NCI-H2081 treated with DMSO at 0.1 percent for 48 hours (cell line): ENCODE measurements around the gene PRKCA.

Source experiments
- DNase-seq: peaks from one replicate; lab custom pipeline; 2025; lab: John Stamatoyannopoulos, UW

PRKCA gene

DNA sequence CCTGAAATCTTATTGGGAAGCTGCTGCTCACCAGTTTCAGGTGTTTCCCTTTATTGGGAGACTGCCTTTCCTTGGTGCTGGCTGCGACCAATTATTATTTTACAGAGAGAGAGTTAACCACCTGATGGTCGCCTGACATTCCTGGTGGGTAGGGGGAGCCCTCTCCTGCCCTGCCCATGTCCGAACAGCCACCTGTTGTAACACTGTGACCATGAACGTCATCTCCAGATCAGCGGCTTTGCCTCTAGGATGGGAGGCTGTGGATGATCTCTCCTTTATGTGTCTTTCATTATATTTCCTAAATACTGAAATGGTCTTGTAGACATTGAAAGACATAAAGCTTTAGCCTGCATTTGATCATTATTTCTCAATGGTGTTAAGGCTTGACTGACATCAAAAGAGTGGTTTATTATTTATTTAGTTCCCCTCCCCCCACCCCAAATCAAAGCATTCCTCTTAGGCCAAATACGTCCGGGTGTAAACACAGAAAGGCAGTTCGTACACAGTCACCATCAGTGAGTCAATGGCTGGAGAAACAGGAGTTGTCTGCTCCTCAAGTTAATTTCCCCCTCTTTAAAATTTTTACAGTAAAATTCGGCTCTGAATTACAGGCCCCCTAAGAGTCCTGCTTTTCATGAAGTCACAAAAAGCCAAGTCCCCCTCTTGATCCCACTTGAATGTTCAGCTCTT, 474.7 kb downstream of the PRKCA start:
- DNase-seq, result no peak

DNA sequence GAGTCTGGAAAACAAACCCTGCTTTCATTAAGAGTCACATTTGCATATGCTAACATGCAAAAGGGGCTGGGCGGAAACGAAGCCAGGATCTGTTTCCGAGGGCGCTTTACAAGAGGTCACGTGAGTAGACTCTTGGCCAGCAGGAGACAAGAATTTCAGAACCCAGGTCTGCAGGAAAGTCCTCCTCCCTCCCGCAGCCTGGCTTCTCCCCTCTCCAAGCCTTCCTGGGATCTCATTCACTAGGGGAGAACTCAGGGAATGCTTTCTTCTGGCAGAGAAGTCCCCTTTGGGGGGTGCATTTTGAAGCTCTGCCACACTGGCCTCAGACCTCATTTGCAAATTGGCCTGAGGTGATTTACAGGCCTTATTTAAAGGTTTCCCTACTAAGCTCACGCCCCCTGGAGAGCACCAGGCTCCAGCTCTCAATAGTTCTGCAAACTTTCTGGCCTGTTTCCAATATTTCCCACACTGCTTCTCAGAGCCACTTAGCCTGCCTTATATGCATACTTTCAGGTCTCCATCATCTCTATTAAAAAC, 475.3 kb downstream of the PRKCA start:
- DNase-seq, result no peak

DNA sequence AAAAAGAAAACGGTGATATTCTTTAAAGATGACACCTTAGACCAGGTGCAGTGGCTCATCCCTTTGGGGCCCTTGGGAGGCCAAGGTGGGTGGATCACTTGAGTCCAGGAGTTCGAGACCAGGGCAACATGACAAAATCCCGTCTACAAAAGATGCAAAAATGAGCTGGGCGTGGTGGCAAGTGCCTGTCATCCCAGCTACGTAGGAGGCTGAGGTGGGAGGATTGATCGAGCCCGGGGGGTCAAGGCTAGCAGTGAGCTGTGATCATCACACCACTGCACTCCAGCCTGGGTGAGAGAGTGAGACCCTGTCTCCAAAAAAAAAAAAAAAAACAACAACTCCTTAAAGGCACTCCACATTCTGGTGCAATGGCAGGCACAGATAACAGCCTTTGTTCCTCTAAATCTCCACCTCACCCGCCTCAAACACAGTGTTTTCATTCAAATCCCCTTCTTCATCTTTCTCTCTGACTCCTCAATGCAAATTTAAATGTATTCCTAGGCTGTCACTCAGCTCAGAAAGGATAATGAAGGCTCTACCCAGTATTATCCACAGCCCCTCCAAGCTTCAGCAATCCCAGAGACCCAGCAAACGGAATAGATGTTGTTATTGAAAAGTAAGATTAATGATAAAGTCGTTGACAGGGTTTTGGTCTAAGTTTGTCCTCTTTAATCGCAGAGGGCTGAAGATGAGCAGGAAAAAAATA, 476.3 kb downstream of the PRKCA start:
- no peak for DNase-seq

DNA sequence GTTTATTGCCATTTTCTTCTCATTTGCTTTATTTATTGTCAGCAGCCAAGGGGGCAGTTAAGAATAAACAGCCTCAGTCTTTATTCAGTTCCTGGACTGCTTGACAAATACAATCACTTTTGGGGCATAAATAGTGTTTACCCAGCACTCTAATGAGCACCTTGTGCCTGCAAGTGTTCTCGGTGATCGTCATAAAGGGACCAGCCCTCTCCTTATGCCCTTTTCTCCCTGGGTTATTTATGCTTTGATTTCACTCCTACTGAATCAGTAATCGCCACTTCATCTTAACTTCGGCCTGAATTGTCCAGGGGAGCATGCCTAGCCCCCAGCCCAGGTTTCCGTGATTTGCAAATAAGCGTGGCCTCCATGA, 476.8 kb downstream of the PRKCA start:
- no peak for DNase-seq

DNA sequence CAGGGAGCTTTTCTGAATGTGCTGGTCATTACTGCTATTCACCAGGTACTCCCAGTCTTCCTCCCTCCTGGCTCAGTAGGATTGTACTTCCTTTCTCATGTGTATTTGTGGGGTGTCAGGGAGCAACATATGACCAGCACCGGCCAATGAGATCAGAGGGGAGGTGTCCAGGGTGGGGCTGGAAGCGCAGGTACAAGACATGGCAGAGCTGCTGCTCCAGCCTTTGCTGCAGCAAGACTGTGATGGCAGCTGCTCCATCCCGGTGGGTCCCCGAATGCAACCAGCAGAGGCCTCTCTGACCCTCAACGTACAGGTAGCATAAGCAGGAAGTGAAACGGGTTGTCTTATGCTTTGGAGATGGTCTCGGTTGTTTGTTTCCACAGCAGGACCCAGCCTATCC, 478.7 kb downstream of the PRKCA start:
- no peak for DNase-seq

DNA sequence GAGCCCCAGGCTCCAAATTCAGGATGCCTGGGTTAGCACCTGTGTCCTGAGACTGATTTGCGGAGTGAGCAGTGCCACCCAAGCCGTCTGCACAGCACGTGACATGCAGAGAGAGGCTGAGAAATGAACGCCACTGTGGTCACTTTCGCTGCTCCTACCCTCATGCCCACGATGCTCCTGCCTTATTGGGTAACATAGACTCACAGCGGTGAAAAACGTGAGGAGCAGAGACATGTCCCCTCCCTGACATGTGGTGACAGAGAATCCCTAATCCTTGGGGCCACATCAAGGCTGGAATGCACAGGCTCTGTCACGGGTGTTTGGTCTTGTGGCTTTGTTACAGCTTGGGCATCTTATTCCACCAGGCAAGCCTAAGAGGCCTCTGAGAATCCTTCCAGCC, 480.4 kb downstream of the PRKCA start:
- no peak for DNase-seq

DNA sequence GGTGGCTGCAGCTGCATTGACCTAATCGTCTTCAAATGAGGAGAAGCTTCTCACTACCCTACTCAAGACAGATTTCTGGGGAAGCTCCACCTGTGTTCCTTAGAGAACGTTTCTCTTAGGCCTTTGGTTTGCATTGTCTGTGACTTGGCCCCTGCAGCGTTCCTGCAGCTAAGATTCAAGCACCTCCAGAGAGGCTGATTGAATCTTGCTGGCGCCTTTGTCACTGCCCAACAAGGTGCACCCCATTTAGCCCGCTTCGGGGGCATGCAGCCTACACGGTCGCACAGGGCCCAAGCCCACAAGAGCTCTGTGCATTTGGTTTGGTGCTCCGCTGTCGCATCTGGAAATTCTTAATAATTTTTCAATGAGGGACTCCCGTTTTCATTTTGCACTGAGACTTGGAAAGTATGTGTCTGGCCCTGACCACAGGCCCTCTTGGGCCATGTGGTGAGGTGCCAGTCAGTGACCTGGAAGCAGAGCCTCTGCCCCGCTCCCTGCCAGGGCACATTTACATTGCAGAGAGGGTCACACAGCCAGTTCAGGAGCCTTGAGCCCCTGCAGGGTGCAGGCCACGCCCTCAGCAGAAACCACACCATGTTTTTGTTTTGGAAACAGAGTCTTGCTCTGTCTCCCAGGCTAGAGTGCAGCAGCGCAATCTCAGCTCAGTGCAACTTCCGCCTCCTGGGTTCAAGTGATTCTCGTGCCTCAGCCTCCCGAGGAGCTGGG, 481.4 kb downstream of the PRKCA start:
- no peak for DNase-seq

DNA sequence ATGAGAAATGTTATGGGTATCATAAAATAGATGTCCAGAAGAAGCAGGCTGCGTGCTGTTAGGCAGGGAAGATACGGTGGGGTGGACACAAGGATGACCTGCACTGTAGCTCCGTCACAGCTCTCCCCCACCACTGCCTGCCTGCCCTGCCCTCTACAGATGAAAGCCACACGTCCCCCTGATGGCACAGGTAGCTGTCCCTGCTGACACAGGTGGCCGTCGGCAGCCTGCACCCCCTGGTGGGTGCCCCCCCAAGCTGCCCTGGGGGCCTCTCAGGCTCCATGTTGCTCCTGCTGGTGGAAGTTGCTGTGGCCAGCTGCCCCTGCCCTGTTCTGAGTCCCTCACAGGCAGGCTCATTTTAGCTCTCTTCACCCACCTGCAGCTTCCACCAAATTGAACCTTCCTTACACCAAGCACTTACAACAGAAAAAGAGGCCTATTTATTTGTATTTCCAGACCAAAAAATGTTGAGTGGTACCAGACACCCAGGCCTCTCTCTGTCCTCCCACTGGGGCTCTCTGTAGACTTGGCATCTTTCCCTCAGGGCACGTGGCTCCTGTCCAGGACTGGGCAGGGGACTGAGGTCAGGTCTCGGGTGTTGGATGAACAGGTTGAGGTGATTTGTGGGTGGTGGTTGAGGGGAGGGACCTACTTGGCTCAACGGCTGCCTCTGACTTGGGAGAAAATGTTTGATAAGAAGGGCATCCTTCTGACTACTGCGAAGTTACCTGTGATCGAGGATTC, 482.4 kb downstream of the PRKCA start:
- DNase-seq, result no peak

DNA sequence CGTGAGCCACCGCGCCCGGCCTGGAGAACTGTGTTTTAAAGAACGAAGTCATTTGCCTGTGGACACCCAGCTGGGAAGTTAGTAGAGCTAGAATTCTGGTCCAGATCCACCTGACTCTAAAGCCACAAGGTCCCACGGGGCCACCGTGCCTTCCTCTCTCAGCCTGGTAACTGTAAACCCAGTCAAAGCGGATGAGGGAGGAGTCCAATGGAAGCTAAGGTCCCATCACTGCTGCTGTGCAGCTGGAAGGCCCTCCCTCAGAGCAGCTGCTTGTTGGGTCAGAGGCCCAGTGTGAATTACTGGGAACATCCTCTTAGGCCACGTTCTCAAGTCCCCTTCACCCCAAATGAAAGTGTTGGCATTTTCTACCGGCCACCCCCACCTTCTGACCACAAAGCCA, 483.7 kb downstream of the PRKCA start:
- DNase-seq, result no peak

DNA sequence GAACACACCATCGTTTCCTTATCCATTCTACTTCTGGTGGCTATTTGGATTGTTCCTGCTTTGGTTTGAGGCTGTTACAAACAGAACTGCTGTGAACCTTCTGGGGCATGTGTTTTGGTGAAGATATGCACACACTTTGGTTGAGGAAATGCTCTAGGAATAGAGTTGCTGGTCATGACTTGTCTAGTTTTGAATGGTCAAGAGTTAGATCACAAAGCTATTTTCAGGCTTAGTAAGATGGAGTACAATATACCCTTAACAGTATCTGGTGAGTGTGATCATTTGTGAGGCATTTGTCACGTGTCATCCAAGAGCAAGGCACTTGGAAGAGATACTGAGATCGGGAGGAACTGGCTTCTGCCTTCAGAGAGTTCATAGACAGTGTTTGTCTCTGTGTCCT, 485.5 kb downstream of the PRKCA start:
- no peak for DNase-seq

DNA sequence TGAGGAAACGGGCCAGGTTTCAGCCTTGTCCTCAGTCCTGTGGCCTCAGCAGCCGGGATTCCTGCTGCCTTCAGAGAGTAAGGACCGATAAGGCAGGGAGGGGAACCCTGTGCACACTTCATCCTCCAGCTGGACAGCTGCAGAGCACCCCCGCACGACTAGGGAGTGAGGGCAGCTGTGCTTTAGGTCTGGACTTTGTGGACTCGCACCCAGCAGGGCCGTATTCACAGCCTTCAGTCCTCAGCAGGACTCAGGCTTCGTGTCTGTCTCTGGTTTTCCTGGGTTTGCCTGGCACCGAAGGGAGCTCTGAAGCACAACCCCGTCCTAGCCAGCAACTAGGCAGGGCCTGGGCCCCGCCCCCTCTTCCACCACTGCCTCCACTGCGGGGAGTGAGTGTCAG, 486.7 kb downstream of the PRKCA start:
- DNase-seq, result no peak

DNA sequence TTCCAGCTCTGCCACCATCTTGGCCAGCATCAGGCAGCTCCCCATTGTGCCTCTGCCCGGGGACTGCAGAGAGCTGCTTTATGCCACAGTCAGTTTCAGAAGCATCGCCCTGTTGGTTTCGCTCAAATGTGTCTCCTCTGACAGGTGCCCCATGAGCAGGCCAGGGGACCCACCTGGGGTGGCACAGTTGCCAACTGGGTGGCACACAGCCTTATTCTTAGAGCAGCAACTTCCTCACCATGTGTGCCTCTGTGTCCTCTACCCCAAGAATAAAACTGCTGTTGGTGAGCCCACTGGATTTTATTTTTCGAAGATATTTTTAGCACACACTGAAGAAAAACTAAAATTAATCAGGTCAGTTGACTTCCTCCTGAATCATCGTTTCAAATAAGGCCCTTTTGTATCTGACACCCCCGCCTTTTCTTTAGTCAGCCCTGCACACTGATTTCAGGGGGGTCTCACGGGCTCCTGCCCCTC, 487.6 kb downstream of the PRKCA start:
- no peak for DNase-seq

DNA sequence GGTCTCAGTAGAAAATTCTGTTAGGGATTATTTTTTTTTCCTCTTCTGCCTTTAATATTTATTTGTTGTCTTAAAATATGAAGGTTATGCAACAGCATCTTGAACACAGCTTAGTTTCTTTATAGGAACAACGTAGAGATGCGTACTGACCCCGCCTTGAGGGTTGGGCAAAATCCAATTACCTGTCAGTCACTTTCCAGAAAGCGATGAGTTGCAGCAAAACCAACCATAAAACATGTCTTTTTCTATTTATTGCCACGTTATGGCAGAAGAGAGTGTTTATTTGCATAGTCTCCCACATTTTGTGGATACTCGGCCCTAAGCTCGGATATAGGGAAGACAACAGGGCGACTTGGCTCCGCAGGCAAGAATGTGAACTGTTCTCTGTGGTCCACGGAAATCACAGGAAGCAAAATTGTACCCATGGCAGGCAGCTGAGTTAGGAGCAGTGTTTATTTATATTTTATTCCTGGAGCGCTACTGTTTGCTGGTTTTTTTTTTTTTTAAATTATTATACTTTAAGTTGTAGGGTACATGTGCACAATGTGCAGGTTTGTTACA, 488.2 kb downstream of the PRKCA start:
- DNase-seq, result no peak

DNA sequence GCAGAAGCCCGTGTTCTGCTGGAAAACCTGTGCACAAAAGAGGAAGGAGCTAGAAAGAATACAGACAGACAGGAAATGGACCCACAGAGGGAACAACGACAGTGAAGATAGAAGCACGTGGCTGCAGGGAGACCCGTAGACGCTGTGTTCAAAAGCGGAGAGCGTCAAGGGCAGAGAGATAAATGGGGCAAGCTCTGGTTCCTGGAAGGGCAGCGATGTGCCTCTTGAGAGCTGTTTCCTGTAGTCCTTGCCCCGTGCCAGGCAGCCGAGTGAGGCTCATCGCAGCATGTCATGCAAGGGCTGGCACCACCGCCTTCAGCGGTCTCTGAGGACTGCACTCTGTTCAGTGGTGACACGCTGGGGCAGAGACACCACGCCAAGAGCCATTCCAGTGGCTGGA, 488.9 kb downstream of the PRKCA start:
- DNase-seq, result no peak

DNA sequence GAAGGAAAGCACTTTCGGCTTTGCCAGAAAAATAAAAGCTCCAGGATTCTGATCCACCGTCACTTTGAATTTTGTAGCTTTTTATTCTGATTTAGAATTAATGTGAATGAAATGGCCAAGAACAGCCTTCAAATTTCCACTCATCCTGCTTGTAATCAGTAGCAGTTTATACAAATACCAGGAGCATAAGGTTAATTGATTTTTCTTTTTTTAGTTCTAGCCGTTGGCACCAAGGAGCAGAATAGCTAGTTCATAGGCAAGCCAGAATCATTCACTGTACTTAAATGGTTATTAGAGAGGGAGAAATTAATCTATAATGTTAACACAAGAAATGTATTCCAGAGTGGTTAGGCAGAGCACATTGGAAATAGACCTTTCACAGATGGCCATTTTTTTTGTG, 491.4 kb downstream of the PRKCA start:
- no peak for DNase-seq

DNA sequence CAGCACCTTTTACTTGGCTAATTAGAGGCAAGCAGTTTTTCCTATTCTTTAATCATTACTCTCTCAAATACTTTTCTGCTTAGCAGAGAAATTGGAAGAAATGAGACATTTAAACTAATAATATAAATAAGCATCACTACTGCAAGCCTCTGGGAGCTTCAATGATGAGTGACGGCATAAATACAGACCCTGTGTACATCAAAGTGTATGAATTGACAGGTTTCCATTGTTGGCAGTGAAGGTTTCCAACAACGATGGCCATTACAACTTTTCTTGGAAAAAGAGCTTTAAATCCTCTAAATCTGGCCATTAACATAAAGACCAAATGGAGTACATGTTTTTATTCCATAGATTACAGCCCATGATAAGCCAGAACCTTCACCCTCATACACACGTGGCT, 493.1 kb downstream of the PRKCA start:
- DNase-seq, result no peak

DNA sequence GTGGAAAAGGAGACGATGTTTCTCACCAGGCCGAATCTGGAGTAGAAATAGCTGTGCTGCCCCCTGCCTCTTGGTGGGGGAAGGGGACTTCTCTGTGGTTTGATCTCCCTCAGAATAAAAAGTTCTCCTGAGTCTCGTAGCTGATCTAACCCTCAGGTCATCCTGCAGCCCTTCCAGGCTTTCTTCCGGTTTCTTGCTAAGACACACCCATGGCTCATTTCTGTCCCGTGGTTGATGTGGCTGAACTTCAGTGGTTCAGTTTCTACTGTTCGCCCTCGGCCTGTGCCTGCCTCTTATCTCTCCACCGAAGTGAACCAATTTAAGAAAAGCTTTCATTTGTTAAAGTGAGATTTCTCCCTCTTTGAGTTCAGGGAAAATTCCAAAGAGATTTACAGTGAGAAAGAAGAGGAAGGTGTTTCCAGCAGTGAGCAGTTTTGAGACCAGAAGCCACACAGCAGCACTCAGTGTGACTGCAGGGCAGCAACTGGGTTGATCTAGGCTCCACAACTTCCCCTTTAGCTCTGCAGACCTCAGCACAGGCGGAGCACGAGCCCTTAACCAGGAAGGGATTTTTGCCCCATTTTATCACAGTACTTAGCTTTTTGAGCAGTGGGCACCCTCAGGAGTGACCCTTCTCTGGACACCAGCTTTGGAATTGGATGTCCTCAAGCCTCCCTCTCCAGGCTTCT, 497.6 kb downstream of the PRKCA start:
- no peak for DNase-seq

DNA sequence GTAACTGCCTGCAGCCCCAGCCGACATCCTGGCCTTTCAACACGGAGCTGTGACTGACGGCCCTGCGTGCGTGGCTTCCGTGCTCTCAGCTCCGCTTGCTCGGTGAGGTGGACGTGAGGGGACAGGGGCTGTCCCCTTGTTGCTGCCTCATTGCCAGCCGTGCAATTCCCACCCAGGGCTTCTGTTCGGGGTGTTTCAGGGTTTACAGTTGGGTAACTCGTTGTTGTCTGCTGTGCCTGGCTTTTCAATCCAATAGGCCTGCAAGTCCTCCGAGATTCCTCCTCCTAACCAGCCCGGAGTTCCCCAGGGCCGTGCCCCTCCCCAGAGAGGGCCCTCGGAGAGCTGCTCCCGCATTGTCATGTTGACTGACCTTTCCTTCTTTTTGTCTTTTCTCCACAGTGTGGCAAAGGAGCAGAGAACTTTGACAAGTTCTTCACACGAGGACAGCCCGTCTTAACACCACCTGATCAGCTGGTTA, 501.1 kb downstream of the PRKCA start:
- no peak for DNase-seq

DNA sequence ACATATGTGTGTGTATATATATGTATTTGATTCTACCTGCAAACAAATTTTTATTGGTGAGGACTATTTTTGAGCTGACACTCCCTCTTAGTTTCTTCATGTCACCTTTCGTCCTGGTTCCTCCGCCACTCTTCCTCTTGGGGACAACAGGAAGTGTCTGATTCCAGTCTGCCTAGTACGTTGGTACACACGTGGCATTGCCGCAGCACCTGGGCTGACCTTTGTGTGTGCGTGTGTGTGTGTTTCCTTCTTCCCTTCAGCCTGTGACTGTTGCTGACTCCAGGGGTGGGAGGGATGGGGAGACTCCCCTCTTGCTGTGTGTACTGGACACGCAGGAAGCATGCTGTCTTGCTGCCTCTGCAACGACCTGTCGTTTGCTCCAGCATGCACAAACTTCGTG, 503.2 kb downstream of the PRKCA start:
- DNase-seq, result no peak

DNA sequence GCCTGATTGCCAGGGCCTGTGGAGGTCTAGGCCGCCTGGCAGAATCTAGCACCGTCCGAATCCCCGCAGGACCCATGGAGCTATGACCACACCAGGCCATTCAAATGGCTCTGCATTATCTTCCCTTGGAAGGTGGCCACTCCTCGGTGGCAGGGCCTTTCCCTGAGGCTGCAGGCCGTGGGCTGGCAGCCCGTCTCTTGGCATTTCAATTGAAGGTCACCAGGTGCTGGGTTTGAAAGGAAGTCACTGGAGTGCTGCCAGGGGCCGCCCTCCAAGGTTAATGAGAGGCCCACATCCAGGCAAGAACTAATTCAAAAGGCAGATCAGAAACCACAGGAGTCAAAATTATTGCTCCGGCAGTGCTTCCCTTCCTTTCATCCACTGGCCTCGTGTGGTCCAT, 504.8 kb downstream of the PRKCA start:
- DNase-seq, result no peak

DNA sequence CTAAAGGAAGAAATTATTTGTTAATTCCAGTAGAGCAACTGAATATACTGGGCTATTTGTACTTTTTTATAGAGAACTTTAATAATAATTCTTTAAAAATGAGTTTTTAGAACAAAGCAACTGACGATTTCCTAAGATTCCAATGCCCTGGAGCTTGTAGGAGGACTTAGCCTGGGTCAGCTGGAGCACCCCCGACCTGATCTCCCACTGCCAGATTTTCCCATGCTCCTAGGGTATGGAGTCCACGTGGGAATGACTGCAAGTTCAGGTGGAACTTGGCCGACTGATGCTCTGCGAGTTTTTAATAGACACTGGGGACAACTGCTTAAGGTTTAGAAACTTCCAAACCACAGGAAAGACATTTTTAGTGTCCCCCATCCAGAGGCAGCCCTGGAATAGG, 507.0 kb downstream of the PRKCA start:
- no peak for DNase-seq
